K562 treated with DMSO at 1 percent for 48 hours (cell line): ENCODE results near the gene SI. TPM values are rescaled to one million over a fixed set of nuclear protein-coding genes. Genes with fewer than 3 reads are reported as not detected.

Experiments
- total RNA-seq: library from RNA; unstranded; fragments of 300-600 nt; gene quantifications from 2 replicates; pipeline ENCODE4 v1.2.3, GENCODE V29; 2022; ENCODE audit warnings: low replicate concordance; ENCODE audit errors: extremely low read depth

The SI gene
- not detected in 2 replicates for total RNA-seq

GRCh38 chr3:165078293-165078692 is at the start of gene SI:
SI (minus strand) TSS chr3:165078496; CDS start chr3:165076012, 2,484 bp downstream.

Other genes with a start within 250 kb of the SI start
- gene SLITRK3, start 117.9 kb upstream of the SI start, total RNA-seq = not detected in 2 replicates